Measurements from ENCODE around the gene OLFML2A. TPM values are rescaled to one million over a fixed set of nuclear protein-coding genes. Genes with fewer than 3 reads are reported as not detected.

Gene OLFML2A
- total RNA-seq, 1 donor from 2014 or later = 2.5 TPM

GRCh38 chr9:124797343-124798103, 20.6 kb downstream of the OLFML2A start:
- DNase-seq = no peak

GRCh38 chr9:124799274-124800006, 22.5 kb downstream of the OLFML2A start:
- no peak for DNase-seq

GRCh38 chr9:124800306-124801259, 23.6 kb downstream of the OLFML2A start:
- no peak for DNase-seq

DNA sequence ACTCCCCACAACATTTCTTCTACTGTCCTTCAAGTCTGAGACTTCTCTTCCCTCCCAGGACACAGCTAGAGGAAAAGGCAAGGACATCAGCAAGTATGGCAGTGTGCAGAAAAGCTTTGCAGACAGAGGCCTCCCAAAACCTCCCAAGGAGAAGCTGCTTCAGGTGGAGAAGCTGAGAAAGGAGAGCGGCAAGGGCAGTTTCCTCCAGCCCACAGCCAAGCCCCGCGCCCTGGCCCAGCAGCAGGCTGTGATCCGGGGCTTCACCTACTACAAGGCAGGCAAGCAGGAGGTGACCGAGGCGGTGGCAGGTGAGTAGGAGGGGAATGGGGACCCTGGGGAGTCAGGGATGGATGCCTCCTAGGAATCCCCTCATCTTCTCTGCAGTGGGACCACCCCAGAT, 24.4 kb downstream of the OLFML2A start:
- no peak for DNase-seq

GRCh38 chr9:124802426-124802825, 25.5 kb downstream of the OLFML2A start:
- DNase-seq = no peak

DNA sequence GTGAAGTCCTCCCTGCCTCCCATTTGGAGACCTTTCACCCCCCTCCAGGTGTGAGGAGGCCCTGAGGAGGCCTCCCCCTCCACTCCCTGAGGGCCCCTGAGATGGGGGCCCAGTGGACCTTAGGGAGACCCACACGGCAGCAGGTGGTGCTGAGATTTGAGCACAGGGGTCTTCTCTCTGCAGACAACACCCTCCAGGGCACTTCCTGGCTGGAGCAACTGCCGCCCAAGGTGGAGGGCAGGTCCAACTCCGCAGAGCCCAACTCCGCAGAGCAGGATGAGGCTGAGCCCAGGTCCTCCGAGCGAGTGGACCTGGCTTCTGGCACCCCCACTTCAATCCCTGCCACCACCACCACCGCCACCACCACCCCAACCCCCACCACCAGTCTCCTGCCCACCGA, 27.0 kb downstream of the OLFML2A start:
- DNase-seq = no peak

DNA sequence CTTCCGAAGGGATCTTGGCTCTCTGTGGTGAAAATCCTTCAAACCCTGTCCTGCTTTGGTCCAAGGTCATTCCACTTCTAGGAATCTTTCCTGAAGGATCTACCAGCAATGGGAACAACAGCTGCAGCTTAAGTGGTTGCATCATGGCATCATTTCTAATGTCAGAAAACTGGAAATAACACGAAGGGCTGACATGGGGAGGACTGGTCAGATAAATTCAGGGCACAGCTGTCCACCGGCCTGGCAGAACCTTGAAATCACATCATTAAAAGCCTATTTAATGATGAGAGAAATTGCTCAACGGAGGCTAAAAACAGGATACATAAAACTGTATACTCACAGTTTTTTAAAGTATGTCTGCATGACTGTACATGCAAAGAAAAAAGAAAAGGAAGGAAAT, 28.3 kb downstream of the OLFML2A start:
- no peak for DNase-seq

- no peak for DNase-seq
Measured at GRCh38 chr9:124808246-124808956, 31.5 kb downstream of the OLFML2A start.

DNA sequence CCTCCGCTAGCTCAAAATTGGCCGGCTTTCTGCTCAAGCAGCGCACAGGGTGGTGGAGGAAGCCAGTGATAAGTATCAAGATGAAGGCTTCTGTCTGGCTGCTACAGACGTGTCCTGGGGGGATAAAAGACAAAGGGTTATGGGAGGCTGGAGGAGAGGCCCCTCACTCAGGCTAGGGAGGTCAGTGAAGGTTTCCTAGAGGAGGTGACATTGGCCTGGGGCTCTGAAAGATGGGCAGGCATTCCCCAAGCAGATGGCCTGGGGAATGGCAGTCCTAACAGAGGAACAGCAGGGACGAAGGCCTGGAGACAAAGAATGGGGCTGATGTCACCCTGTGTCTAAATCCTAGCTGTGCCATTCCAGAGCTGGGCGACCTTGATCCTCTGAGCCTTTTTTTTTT, 32.3 kb downstream of the OLFML2A start:
- DNase-seq = no peak

DNA sequence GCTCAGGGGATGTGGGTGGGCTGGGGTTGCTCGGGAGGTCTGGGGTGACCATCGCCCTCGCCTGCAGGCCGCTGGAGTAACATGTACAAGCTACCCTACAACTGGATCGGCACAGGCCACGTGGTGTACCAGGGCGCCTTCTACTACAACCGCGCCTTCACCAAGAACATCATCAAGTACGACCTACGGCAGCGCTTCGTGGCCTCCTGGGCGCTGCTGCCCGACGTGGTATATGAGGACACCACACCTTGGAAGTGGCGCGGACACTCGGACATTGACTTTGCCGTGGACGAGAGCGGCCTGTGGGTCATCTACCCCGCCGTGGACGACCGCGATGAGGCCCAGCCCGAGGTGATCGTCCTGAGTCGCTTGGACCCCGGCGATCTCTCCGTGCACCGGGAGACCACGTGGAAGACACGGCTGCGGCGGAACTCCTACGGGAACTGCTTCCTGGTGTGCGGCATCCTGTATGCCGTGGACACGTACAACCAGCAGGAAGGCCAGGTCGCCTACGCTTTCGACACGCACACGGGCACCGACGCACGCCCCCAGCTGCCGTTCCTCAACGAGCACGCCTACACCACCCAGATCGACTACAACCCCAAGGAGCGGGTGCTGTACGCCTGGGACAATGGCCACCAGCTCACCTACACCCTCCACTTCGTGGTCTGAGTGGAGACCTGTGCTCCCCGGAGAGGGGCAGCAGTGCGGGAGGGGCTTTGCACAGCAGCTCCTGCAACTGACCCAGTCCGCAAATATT, 33.0 kb downstream of the OLFML2A start:
- DNase-seq = no peak

- DNase-seq = no peak
Measured at GRCh38 chr9:124810663-124811355, 33.9 kb downstream of the OLFML2A start.

- no peak for DNase-seq
Measured at GRCh38 chr9:124812441-124812876, 35.5 kb downstream of the OLFML2A start.

DNA sequence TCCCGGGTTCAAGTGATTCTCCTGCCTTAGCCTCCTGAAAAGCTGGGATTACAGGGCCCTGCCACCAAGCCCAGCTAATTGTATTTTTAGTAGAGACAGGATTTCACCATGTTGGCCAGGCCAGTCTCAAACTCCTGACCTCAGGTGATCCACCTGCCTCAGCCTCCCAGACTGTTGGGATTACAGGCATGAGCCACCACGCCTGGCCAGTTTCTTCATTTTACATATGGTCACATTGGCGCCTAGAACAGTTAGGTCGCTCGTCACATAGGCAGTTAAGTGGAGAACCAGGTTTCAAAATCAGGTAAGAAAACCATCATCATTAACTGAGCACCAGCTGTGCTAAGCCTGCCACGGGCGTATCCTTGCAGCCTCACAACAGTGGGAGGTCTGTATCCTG, 36.1 kb downstream of the OLFML2A start:
- DNase-seq = no peak

- DNase-seq = no peak
Measured at GRCh38 chr9:124813501-124814163, 36.7 kb downstream of the OLFML2A start.

DNA sequence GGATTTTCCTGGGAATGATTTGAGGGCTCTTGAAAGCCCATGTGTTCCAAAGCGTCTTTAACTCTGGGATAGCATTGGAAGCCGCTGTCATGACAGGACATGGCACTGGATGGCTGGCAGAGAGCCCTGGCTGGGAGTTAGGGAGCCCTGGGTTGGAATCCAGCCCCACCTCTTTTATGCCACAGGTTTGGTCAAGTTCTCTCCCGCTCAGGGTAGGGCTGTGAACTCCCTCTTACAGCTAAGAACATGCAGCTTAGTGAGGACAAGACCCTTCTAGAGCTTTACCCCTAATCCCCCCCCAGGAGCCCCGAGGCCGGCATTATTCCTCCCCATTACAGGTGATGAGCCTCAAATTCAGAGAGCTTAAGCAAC, 37.2 kb downstream of the OLFML2A start:
- DNase-seq = no peak

GRCh38 chr9:124815601-124816000, 38.7 kb downstream of the OLFML2A start:
- no peak for DNase-seq

DNA sequence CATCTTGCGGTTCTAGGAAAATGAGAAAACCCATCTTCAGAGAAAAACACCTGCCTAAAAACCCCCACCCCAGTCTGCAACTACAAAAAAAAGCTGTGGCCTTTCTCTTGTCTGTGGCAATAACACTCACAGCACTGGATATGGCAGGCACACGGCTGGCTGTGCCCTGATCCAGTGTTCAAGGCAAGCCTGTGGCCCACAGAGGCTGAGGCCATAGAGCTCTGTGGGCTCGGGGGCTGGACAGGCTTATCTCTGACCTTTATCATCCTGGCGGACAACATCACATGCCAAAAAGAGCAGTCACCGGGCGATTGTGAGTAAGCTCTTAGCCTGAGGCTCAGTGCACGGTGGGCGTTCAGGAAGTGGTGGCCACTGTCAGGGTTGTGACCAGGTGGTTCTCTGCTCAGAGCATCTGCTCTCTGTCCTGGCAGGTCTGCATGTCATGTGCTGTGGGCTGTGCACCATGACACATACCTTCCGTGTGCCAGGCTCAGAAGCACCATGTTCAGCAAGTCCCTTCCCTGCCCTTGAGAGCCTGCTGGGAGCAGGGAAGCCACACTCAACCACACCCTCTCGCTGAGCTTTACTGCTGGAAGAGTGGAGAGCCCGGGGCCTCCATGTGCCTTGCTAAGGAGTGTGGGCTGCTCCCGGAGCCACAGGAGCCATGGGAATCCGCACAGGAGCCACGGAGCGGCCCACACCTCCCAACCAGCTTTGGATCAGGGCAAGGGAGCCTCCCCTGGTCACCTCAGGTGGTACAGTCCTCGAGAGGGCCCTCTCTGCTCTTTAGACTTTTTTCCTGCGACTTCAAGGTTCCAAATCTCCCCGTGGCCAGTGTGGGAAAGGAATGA, 41.7 kb downstream of the OLFML2A start:
- no peak for DNase-seq

DNA sequence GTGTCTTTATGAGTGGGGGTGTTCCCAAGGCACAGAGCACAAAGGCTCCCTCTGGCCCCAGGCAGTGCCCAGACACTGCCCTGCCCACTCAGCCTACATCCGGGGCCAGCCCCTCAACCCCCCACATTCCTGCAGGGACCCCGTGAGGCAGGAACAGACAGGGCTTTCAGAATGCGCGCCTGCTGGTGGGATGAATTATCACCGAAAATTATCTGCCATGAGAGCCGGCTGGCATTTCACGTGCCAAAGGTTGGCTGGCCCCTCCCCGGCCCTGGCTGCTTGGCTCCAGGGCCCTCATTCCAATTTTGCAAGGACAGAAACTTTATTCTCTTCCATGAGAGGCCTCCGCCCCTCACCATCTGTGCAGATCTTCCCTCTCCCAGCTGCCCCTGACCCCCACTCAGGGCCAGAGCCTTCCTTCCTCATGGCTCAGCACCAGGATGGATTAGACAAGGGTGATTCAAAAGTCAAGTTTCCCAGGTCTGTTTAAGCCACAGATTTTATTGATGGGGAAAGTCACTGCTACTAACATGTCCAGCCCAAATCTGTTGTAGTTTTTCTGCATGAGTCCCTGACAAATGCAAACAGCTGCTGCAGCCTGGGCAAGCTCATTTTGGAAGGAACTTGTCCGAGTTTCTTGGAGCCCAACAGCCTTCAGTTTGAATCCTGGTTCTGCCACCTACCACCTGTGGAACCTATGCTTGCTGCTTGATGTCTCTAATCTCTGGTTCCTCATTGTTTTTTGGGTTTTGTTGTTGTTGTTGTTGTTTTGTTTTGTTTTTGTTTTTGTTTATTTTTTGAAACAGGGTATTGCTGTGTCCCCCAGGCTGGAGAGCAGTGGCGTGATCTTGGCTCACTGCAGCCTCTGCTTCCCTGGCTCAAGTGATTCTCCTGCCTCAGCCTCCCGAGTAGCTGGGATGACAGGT, 44.0 kb downstream of the OLFML2A start:
- no peak for DNase-seq

Measured in occipital lobe (tissue), 2 donors.